DOHH2 (cell line): ENCODE results near the gene TMEM45A.

Experiments used
- EZH2phosphoT487 ChIP-seq: fragments of 200-600 bp; sonication (generic); IDR thresholded peaks from 2 replicates; pipeline ENCODE4 v1.6.1; 2017; ENCODE audit warnings: borderline replicate concordance, mild to moderate bottlenecking, antibody characterized with exemption, low read length, moderate library complexity, mixed read lengths
- TF ChIP-seq, protein P1 (sequence below): fragments of 200-600 bp; sonication (generic); IDR thresholded peaks from one replicate; pipeline ENCODE4 v1.5.1; 2014; ENCODE audit warnings: antibody characterized with exemption, mild to moderate bottlenecking, low read depth, low read length; ENCODE audit not compliant: poor library complexity, severe bottlenecking

DNA sequence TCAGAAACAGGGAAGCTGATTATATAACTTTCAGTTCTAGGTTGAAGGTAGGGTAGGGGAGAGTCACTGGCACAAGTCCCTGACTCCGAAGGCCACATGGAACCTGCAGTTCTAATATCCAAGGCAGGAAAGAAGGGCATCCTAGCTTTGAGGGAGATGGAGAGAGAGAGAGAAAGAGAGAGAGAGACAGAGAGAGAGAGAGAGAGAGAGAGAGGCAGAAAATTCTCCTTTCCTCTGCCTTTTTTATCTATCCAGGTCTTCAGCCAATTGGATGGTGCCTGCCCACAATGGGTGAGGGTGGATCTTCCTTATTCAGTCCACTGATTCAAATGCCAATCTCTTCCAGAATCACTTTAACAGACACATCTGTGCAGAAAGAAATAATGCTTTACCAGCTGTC is 35.7 kb upstream of the TMEM45A start:
- TF ChIP-seq, protein P1, sequence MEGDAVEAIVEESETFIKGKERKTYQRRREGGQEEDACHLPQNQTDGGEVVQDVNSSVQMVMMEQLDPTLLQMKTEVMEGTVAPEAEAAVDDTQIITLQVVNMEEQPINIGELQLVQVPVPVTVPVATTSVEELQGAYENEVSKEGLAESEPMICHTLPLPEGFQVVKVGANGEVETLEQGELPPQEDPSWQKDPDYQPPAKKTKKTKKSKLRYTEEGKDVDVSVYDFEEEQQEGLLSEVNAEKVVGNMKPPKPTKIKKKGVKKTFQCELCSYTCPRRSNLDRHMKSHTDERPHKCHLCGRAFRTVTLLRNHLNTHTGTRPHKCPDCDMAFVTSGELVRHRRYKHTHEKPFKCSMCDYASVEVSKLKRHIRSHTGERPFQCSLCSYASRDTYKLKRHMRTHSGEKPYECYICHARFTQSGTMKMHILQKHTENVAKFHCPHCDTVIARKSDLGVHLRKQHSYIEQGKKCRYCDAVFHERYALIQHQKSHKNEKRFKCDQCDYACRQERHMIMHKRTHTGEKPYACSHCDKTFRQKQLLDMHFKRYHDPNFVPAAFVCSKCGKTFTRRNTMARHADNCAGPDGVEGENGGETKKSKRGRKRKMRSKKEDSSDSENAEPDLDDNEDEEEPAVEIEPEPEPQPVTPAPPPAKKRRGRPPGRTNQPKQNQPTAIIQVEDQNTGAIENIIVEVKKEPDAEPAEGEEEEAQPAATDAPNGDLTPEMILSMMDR: no peak
- TF ChIP-seq EZH2phosphoT487: no peak
